Measurements from ENCODE around the gene CYSLTR2. TPM values are rescaled to one million over a fixed set of nuclear protein-coding genes. Genes with fewer than 3 reads are reported as not detected.

CYSLTR2 gene
- total RNA-seq, 2 experiments from 2014 or later: 2.4 to 2.7 TPM

GRCh38 chr13:48680756-48681392 is 27.1 kb downstream of the CYSLTR2 start:
- intact Hi-C loops (cut with DNase I, micrococcal nuclease): no loop called here
- no peak overlapping the region for H3K4me3 ChIP-seq (ENCODE audit: low read length)
- H3K4me1 ChIP-seq (ENCODE audit: insufficient read depth, low read length): peaks cover 6% of the 10 kb centered on the region
- Mint-ChIP-seq H3K27me3 (no peaks in the 10 kb centered on the region), H3K4me1 (ENCODE audit: low read depth) (peaks cover 15% of the 10 kb centered on the region), H3K27ac (no peak overlapping the region), H3K9me3 (no peaks in the 10 kb centered on the region), H3K4me3 (no peak overlapping the region), H3K36me3 (ENCODE audit: low read depth) (peaks cover 14% of the 10 kb centered on the region)
- TF ChIP-seq CTCF (IDR thresholded peaks at IDR 0.05): no peak
- CTCF ChIA-PET: interaction anchor here (0.7 kb wide), 1 partner anchor 819 kb away, joined by 3 read pairs; no protein-coding TSS in a partner anchor
- no peaks in the 10 kb centered on the region for H3K9me3 ChIP-seq (ENCODE audit: control insufficient read depth in 1 of 2, insufficient read depth in 1 of 2, low read length in 2 of 2)
- H3K27me3 ChIP-seq (ENCODE audit: control insufficient read depth in 1 of 2, insufficient read depth in 2 of 2, low read length in 2 of 2): no peaks in the 10 kb centered on the region
- DNase-seq (no peak), ATAC-seq (ENCODE audit: poor library complexity) (no peak)
- POLR2A ChIA-PET: no interaction called here
- no peak overlapping the region for H3K27ac ChIP-seq (ENCODE audit: low read depth in 1 of 2, low read length in 2 of 2)
- no peaks in the 10 kb centered on the region for H3K36me3 ChIP-seq (ENCODE audit: insufficient read depth, low read length)

- no peak overlapping the region for H3K27ac Mint-ChIP-seq
- Histone ChIP-seq H3K9me3 (ENCODE audit: control insufficient read depth in 1 of 2, insufficient read depth in 1 of 2, low read length in 2 of 2) (no peaks in the 10 kb centered on the region), H3K27ac (ENCODE audit: low read depth in 1 of 2, low read length in 2 of 2) (no peak overlapping the region), H3K27me3 (ENCODE audit: control insufficient read depth in 1 of 2, insufficient read depth in 2 of 2, low read length in 2 of 2) (no peaks in the 10 kb centered on the region), H3K4me1 (ENCODE audit: insufficient read depth, low read length) (peaks cover 5% of the 10 kb centered on the region), H3K4me3 (ENCODE audit: low read length) (no peak overlapping the region), H3K36me3 (ENCODE audit: insufficient read depth, low read length) (no peaks in the 10 kb centered on the region)
- H3K9me3 Mint-ChIP-seq: no peaks in the 10 kb centered on the region
- H3K4me1 Mint-ChIP-seq (ENCODE audit: low read depth): peaks cover 11% of the 10 kb centered on the region
- no peaks in the 10 kb centered on the region for H3K27me3 Mint-ChIP-seq
- H3K4me3 Mint-ChIP-seq: no peak overlapping the region
- no peak for DNase-seq
- TF ChIP-seq CTCF (IDR thresholded peaks at IDR 0.05): no peak
- ATAC-seq (ENCODE audit: poor library complexity): no peak
- CTCF ChIA-PET: no interaction called here
- intact Hi-C loops (cut with DNase I, micrococcal nuclease): no loop called here
- peaks cover 19% of the 10 kb centered on the region for H3K36me3 Mint-ChIP-seq (ENCODE audit: low read depth)
- POLR2A ChIA-PET: interaction anchor here (1.2 kb wide), 1 partner anchor 9 kb away, joined by 3 read pairs; no protein-coding TSS in a partner anchor
Observed at GRCh38 chr13:48681905-48682304, 28.2 kb downstream of the CYSLTR2 start.

GRCh38 chr13:48682436-48682835 is 28.7 kb downstream of the CYSLTR2 start:
- H3K4me3 ChIP-seq (ENCODE audit: low read length): no peak overlapping the region
- no peak overlapping the region for H3K4me3 Mint-ChIP-seq
- no peaks in the 10 kb centered on the region for H3K36me3 ChIP-seq (ENCODE audit: insufficient read depth, low read length)
- H3K4me1 Mint-ChIP-seq (ENCODE audit: low read depth): peaks cover 5% of the 10 kb centered on the region
- ChIA-PET POLR2A (interaction anchor here (1.2 kb wide), 1 partner anchor 9 kb away, joined by 3 read pairs; no protein-coding TSS in a partner anchor), CTCF (no interaction called here)
- no peak for DNase-seq
- no peak overlapping the region for H3K27ac Mint-ChIP-seq
- no peaks in the 10 kb centered on the region for H3K9me3 ChIP-seq (ENCODE audit: control insufficient read depth in 1 of 2, insufficient read depth in 1 of 2, low read length in 2 of 2)
- no peak for TF ChIP-seq CTCF (IDR thresholded peaks at IDR 0.05)
- H3K27me3 ChIP-seq (ENCODE audit: control insufficient read depth in 1 of 2, insufficient read depth in 2 of 2, low read length in 2 of 2): no peaks in the 10 kb centered on the region
- H3K36me3 Mint-ChIP-seq (ENCODE audit: low read depth): peaks cover 19% of the 10 kb centered on the region
- ATAC-seq (ENCODE audit: poor library complexity): no peak
- H3K9me3 Mint-ChIP-seq: no peaks in the 10 kb centered on the region
- no peak overlapping the region for H3K27ac ChIP-seq (ENCODE audit: low read depth in 1 of 2, low read length in 2 of 2)
- H3K4me1 ChIP-seq (ENCODE audit: insufficient read depth, low read length): peaks cover 2% of the 10 kb centered on the region
- no peaks in the 10 kb centered on the region for H3K27me3 Mint-ChIP-seq
- intact Hi-C loops (cut with DNase I, micrococcal nuclease): no loop called here
